ENCODE measurements around the gene ARFRP1.
"Not testable (repeated sequence)": the region's sequence is repeated elsewhere in the genome, so short reads cannot be mapped to it uniquely, and the experiment has no call there.

ARFRP1 gene

DNA sequence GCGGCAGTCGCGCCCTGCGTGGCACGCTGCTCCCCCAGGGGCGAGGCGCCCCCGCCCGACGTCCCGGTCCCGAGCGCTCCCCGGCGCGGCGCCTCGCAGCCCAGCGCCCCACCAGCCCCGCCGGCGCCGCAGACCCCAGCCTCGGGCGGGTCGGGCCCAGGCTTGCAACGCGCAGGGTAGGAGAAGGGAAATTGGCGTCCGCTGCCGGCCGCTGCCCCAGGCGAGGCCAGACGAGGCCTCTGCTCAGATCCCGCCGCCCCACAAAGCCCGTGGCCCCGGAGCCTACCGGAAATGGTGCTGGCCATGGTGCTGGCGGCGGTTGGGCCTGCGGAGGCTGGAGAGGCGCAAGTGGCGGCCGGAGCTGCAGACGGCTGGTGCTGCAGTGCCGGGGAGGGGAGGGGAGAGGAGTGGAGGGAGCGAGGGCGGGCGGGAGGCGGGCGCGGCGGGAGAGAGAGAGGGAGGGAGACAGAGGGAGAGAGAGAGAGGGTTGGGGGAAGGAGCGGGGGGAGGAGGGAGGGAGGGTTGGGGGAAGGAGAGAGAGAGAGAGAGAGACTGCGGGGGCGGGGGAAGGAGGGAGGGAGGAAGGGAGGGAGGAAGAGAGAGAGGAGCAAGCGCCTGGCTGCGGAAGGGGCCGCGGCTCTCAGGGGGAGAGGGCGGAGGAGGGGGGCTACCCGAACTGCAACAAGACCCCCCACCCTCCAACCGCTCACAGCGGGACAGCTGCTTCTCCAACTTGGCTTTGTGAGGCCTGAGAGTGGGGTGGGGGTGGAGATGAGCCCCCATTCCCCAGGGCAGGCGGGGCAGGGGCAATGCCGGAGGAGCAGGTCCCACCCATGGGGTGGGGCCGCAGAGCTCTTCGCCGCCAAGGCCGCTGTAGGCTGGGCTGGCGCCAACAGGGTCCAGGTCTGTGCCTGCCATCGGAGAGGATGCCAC is 54.5 kb downstream of the ARFRP1 start, which contains the start of gene STMN3:
STMN3 (minus strand) TSS at position 384 of the 933 bp plus-strand sequence; CDS start at position 305, 79 bp downstream.
- no peak for TF ChIP-seq CTCF (conservative IDR thresholded peaks at IDR 0.05; ENCODE audit: low read depth, low read length)
- DNase-seq (ENCODE audit: low read depth) = peak; percentile 54
- peak within 1 kb of the TSS; percentile 40 for H3K4me3 ChIP-seq (ENCODE audit: low read length)

- TF ChIP-seq CTCF (conservative IDR thresholded peaks at IDR 0.05; ENCODE audit: low read depth, low read length) = no peak
- peak overlapping the region; percentile 40 for H3K4me3 ChIP-seq (ENCODE audit: low read length)
- DNase-seq (ENCODE audit: low read depth) = no peak
Measured at GRCh38 chr20:63652192-63652980, 55.4 kb downstream of the ARFRP1 start.

DNA sequence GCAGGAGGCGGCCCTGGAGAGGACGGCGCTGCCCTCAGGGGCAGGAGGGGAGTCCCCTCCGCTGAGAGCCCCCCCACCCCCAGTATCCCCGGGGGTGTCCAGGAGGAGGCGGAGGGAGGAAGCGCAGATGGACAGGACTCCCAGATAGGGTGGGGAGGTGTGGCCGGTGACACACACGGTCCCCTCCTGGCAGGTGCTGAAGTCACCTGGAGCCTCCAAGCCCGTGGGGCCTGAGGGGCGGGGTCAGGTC is 55.9 kb downstream of the ARFRP1 start:
- TF ChIP-seq CTCF (conservative IDR thresholded peaks at IDR 0.05; ENCODE audit: low read depth, low read length) = no peak
- peak overlapping the region; percentile 40 for H3K4me3 ChIP-seq (ENCODE audit: low read length)
- DNase-seq (ENCODE audit: low read depth) = no peak

DNA sequence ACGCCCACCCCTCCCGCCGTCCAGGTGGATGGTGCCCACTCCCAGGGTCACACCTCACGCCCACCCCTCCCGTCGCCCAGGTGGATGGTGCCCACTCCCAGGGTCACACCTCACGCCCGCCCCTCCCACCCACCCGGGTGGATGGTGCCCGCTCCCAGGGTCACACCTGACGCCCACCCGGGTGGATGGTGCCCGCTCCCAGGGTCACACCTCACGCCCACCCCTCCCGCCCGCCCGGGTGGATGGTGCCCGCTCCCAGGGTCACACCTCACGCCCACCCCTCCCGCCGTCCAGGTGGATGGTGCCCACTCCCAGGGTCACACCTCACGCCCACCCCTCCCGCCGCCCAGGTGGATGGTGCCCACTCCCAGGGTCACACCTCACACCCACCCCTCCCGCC is 57.3 kb downstream of the ARFRP1 start:
- not testable (repeated sequence) for DNase-seq (ENCODE audit: low read depth); H3K4me3 ChIP-seq (ENCODE audit: low read length)

GRCh38 chr20:63648895-63649589 is 58.7 kb downstream of the ARFRP1 start:
- DNase-seq (ENCODE audit: low read depth) = no peak
- no peak overlapping the region for H3K4me3 ChIP-seq (ENCODE audit: low read length)
- no peak for TF ChIP-seq CTCF (conservative IDR thresholded peaks at IDR 0.05; ENCODE audit: low read depth, low read length)

Data from retinal pigment epithelial cell (primary cell).